ENCODE data around the gene ITIH2. TPM values are rescaled to one million over a fixed set of nuclear protein-coding genes. Genes with fewer than 3 reads are reported as not detected.

The ITIH2 gene
- total and polyA plus RNA-seq, 2 of the 8 experiments (the other 6 are each of a cell fraction or from before 2014, with no cell fraction given), result not detected

- FAIRE-seq, result no peak
- H3K4me3 ChIP-seq (ENCODE audit: extremely low read depth in 1 of 4, insufficient read depth in 2 of 4, low read depth in 3 of 4, low read length in 4 of 4), result peak overlapping the region; percentile 49 to 77 (median 66)
- peaks cover 7% of the 10 kb centered on the region; the same call in 1 of the 2 replicates for H3K23me2 ChIP-seq (ENCODE audit: low read depth, low read length)
- 0 out of 4 replicates have a peak, but pooled peaks of 1 of the 2 experiments have one; percentile 1 for TF ChIP-seq RAD21 (IDR thresholded peaks at IDR 0.05 in 1 of 2, conservative IDR thresholded peaks at IDR 0.05 in 1 of 2; ENCODE audit: low read depth in 2 of 2, low read length in 2 of 2)
- TF ChIP-seq BCL11A (IDR thresholded peaks at IDR 0.05; ENCODE audit: low read depth in 2 of 2, low read length in 2 of 2), result no peak
- no peak for TF ChIP-seq MAFK (IDR thresholded peaks at IDR 0.05; ENCODE audit: low read depth, low read length)
- TF ChIP-seq BACH1 (IDR thresholded peaks at IDR 0.05; ENCODE audit: low read length), result peak; percentile 59; the same call in 1 of the 2 replicates
- TF ChIP-seq ASH2L (IDR thresholded peaks at IDR 0.05; ENCODE audit: low read length), result peak; percentile 36
- no peak for TF ChIP-seq JUN (IDR thresholded peaks at IDR 0.05; ENCODE audit: low read depth, low read length)
- 0 out of 2 replicates have a peak, but pooled peaks have one; percentile 31 for TF ChIP-seq PHF8 (conservative IDR thresholded peaks at IDR 0.05; ENCODE audit: low read depth, low read length)
- no peak for TF ChIP-seq SP2 (IDR thresholded peaks at IDR 0.05; ENCODE audit: low read length)
- TF ChIP-seq KDM4A (IDR thresholded peaks at IDR 0.05; ENCODE audit: low read depth, low read length, severe bottlenecking), result peak; percentile 68
- TF ChIP-seq SUZ12 (IDR thresholded peaks at IDR 0.05; ENCODE audit: low read length), result no peak
- no peak for TF ChIP-seq SP1 (IDR thresholded peaks at IDR 0.05; ENCODE audit: low read depth, low read length)
Measured at GRCh38 chr10:7667262-7668141, 35.6 kb upstream of the ITIH2 start.

More at GRCh38 chr10:7667262-7668141, 35.6 kb upstream of the ITIH2 start:
- Histone ChIP-seq H2BK5ac (ENCODE audit: low read depth, low read length) (0 out of 2 replicates have a peak overlapping the region, but pooled peaks have one; percentile 25), H3K56ac (replicated peaks; ENCODE audit: insufficient read length, low read depth, low read length) (no peak overlapping the region), H3K4ac (replicated peaks; ENCODE audit: insufficient read length, low read depth, low read length) (no peak overlapping the region), H3K18ac (ENCODE audit: extremely low read depth, low read length) (no peak overlapping the region), H4K8ac (ENCODE audit: extremely low read depth, insufficient read depth, low read length) (peak overlapping the region; percentile 78), H2AFZ (ENCODE audit: low read length) (peak overlapping the region; percentile 94; the same call in 1 of the 2 replicates), H3K9me3 (ENCODE audit: insufficient read depth in 2 of 2, low read depth in 1 of 2, low read length in 1 of 2) (no peaks in the 10 kb centered on the region), H4K91ac (replicated peaks; ENCODE audit: insufficient read length, low read length) (no peak overlapping the region), H3K4me2 (ENCODE audit: insufficient read depth in 1 of 2, low read depth in 2 of 2, low read length in 2 of 2) (peak overlapping the region; percentile 43 to 97), H2BK20ac (ENCODE audit: low read length) (no peak overlapping the region), H3K36me3 (ENCODE audit: control insufficient read depth in 2 of 4, insufficient read depth in 4 of 4, low read length in 3 of 4) (no peaks in the 10 kb centered on the region), H3K23ac (ENCODE audit: insufficient read length) (no peak overlapping the region), H4K5ac (ENCODE audit: insufficient read length, low read depth, low read length) (no peak overlapping the region), H3K4me1 (replicated peaks in 1 of 4; ENCODE audit: control insufficient read depth in 3 of 4, insufficient read depth in 4 of 4, low read length in 3 of 4) (peaks cover 0 to 2% (median 0%) of the 10 kb centered on the region in 4 experiments; a peak in 2 of 7 replicates), H4K20me1 (replicated peaks in 1 of 2; ENCODE audit: control insufficient read depth in 1 of 2, insufficient read depth in 2 of 2, low read length in 2 of 2) (no peaks in the 10 kb centered on the region), H3K14ac (ENCODE audit: insufficient read length) (no peak overlapping the region), H3K9ac (replicated peaks in 1 of 4; ENCODE audit: extremely low read depth in 1 of 4, low read depth in 3 of 4, low read length in 3 of 4) (no peak overlapping the region), H3K79me1 (ENCODE audit: low read depth, low read length) (no peaks in the 10 kb centered on the region), H3K27ac (ENCODE audit: low read depth, low read length) (no peak overlapping the region), H2BK15ac (ENCODE audit: low read length) (no peak overlapping the region; the same call in 1 of the 2 replicates), H2AK5ac (ENCODE audit: low read depth, low read length) (no peak overlapping the region), H3K27me3 (replicated peaks in 1 of 4; ENCODE audit: control insufficient read depth in 3 of 4, extremely low read depth in 1 of 4, insufficient read depth in 3 of 4, low read length in 3 of 4) (peaks cover 0 to 20% (median 11%) of the 10 kb centered on the region in 4 experiments; a peak in 6 of 7 replicates), H3K79me2 (ENCODE audit: control insufficient read depth in 1 of 2, insufficient read depth in 2 of 2, low read length in 2 of 2) (no peaks in the 10 kb centered on the region), H2BK120ac (replicated peaks; ENCODE audit: low read depth, low read length) (no peak overlapping the region), H2BK12ac (ENCODE audit: low read depth, low read length) (no peak overlapping the region)
- DNase-seq (ENCODE audit: low read depth in 1 of 2, low spot score in 2 of 2), result peak in 1 of 2 experiments; percentile 63
- ChIA-PET POLR2A (ENCODE audit: partially characterized antibody) (no interaction called here), CTCF (ENCODE audit: partially characterized antibody) (interaction anchor here (1.2 to 2.9 kb wide), 5 partner anchors 17 to 142 kb away, joined by 3 to 12 read pairs (median 8); no protein-coding TSS in a partner anchor)
- 5% methylated on average over 11 of the region's 44 CpGs; no CpG with 5 or more reads in 1 of the 2 experiments for WGBS, 2 experiments (ENCODE audit: extremely low coverage in 1 of 2, insufficient coverage in 1 of 2, insufficient read length in 1 of 2, insufficient replicate concordance in 2 of 2, low coverage in 1 of 2, low lambda C conversion rate in 2 of 2, missing lambda C conversion rate in 1 of 2)

Data from H1 (cell line).